ENCODE measurements around the gene CDKN2C.
"Not testable (repeated sequence)": the region's sequence is repeated elsewhere in the genome, so short reads cannot be mapped to it uniquely, and the experiment has no call there.

CDKN2C gene

DNA sequence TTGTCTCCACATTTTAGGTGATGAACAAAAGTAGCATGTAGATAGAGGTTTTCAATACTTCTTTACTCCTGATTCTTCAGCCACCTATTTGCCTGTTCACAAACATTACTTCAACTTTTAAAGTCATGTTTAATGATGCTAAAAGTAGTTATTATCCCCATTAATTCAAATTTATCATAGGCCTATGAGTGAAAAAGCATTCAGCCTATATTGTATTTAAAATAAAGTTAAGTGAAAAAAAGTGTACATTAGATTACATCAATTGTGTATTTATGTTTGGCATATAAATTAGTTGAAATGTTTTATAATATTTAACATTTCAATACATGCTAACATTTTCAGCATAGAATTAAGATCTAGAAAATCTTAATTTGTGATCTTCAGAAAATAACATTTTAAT lies 10.5 kb downstream of the CDKN2C start:
- DNase-seq (ENCODE audit: low read depth) = no peak

- no peak for DNase-seq (ENCODE audit: low read depth)
Measured at GRCh38 chr1:50981741-50982140, 11.7 kb downstream of the CDKN2C start.

DNA sequence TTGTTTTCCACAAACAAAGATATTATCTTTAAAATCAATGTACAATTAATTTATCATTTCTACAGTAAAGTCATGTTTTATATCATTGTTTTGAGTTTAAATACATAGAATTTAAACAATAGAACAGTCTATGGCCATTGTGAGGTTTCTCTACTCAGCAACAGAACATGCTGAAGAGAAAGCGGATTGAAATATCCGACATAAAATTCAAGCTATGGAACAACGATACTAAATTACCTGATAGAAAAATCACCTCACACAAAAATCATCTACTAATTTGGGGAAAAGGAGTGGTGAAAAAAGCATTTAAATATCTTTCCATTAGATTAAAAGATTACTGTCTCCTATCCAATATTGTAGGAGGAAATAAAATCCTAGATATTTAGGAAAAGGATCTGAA lies 12.6 kb downstream of the CDKN2C start:
- DNase-seq (ENCODE audit: low read depth) = no peak

DNA sequence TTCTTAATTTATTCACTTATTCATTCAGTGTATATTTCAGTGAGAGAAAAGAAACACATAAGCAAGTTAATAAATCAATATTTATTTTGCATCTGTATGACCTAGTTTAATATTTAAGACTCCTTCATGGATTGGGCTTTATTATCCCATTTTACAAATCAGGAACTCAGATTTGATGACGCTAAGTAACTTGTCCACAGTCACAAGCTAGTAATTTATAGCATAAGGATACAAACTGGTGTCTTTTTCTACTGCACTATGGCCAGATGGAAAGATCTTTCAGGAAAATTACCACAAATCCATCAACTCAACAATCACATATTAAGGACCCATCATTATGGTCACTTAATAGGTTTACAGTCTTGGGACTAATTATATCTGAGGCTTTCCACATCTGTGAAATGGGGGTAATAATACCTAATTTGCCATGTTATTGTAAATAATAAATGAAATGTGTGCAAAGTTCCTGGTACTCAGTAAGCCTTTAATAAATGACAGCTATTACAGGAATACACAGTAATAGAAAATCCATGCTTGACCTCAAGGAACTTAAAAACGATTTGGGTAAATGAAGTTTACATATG lies 13.3 kb downstream of the CDKN2C start:
- no peak for DNase-seq (ENCODE audit: low read depth)

- no peak for DNase-seq (ENCODE audit: low read depth)
Measured at GRCh38 chr1:50985094-50985493, 15.0 kb downstream of the CDKN2C start.

- no peak for DNase-seq (ENCODE audit: low read depth)
Measured at GRCh38 chr1:50986653-50987052, 16.6 kb downstream of the CDKN2C start.

- DNase-seq (ENCODE audit: low read depth) = no peak
Measured at GRCh38 chr1:50989694-50990093, 19.6 kb downstream of the CDKN2C start.

- no peak for DNase-seq (ENCODE audit: low read depth)
Measured at GRCh38 chr1:50992532-50993318, 22.7 kb downstream of the CDKN2C start.

- no peak for DNase-seq (ENCODE audit: low read depth)
Measured at GRCh38 chr1:50993645-50994044, 23.6 kb downstream of the CDKN2C start.

GRCh38 chr1:50994997-50995396 lies 25.0 kb downstream of the CDKN2C start:
- no peak for DNase-seq (ENCODE audit: low read depth)

DNA sequence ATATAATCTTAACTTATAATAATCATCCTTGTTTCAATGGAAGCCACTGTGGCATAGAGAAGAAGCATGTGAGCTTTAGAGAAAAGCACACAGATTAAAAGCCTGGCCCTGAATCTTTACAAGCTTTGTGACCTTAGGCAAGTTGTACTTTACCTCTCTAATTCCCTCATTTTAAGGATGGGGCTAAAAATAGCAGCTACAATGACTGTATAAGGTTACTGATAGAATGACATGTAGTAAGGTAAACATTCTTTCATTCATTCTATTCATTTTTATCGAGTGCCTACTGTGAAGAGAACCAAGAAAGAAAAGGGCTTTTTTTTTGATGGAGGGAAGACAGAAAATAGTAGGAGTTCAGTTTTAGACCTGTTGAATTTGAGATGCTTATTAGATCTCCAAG lies 25.6 kb downstream of the CDKN2C start:
- DNase-seq (ENCODE audit: low read depth) = no peak

GRCh38 chr1:50996083-50996482 lies 26.0 kb downstream of the CDKN2C start:
- no peak for DNase-seq (ENCODE audit: low read depth)

DNA sequence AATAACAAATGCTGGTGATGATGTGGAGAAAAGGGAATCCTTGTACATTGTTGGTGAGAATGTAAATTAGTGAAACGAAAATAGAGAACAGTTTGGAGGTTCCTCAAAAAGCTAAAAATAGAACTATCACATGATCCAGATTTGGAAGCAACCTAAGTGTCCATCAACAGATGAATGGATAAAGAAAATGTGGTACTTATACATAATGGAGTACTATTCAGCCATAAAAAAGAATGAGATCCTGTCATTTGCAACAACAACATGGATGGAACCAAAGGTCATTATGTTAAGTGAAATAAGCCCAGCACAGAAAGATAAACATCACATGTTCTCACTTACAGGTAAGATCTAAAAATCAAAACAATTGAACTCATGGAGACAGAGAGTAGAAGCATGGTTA lies 29.3 kb downstream of the CDKN2C start:
- not testable (repeated sequence) for DNase-seq (ENCODE audit: low read depth)

- DNase-seq (ENCODE audit: low read depth) = no peak
Measured at GRCh38 chr1:51000160-51000559, 30.1 kb downstream of the CDKN2C start.

DNA sequence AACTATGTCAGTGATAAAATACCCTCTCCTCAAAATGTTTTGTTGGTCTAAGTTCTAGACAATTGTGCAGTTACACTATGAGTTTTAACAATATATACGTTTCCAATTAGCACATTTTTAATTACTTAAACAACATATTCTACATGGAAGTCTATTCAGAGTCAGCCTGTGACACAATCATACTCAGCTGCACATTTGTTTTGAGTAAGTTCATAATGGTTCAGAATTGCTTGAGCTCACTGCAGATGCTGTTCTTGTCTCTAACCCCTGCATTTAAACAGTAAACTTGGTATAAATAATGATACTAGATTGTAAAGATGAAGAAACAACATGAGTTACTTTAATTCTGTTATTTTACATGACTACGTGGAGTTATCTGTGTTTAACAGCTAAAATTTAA lies 30.6 kb downstream of the CDKN2C start:
- DNase-seq (ENCODE audit: low read depth) = no peak

DNA sequence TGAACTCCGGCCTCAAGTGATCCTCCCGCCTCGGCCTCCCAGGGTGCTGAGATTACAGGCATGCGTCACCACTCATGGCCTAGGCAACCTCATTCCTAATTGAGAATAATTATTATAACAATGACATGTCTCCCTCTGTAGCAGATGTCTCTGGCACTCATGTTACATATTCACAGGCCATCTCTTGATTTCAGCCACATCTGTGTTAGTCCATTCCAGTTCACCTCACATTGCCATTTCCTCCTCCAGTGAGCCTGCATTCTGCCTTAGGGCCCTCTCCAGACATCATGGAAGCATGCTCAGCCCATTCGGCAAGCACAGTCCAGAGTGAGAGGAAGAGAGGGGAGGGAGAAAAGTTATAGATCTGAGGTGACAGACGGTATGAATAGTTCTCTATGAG lies 32.5 kb downstream of the CDKN2C start:
- no peak for DNase-seq (ENCODE audit: low read depth)

GRCh38 chr1:51005549-51005948 lies 35.5 kb downstream of the CDKN2C start:
- DNase-seq (ENCODE audit: low read depth) = not testable (repeated sequence)

DNA sequence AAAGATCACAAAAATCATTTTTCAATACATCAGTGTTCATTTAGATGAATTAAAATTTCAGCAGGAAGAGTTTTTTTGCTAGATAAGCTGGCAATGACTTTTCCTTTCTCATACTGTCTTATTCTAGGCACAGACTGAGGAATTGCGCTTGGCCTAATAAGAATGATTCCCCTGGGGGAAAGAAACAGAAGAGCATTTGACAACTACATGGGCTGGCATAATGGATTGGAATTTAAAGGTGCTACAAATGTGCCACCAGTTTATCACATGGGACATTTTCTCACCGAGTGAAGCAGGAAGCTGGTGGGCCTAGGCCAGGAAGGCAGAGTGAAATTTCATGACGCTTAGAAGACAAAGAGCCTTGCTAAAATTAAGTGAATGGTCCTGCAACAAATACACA lies 39.3 kb downstream of the CDKN2C start:
- DNase-seq (ENCODE audit: low read depth) = no peak

- DNase-seq (ENCODE audit: low read depth) = no peak
Measured at GRCh38 chr1:51014878-51015277, 44.8 kb downstream of the CDKN2C start.

DNA sequence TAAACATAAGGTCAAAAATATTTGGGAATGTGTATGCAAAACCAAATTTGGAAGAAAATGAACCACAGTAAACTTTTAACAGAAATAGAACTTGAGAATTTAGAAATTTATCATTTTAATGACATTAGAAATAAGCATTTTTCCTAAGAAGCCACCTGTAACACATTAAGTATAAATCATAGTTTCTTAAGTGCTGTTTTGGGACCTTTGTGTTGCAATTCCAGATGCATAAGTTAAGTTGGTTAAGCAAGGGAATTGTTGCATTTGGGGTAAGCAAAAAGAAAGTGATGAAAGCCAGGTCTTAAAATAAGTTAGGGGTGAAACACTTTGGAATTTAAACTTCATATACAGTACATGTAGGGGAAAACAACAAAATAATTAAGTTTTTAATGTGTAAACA lies 49.8 kb downstream of the CDKN2C start:
- no peak for DNase-seq (ENCODE audit: low read depth)

Measured in activated T-cell treated with anti-CD3 and anti-CD28 coated beads for 48 hours (primary cell).